HG02970 (cell line): ENCODE data around the gene CWC25.
"Not testable (repeated sequence)": the region's sequence is repeated elsewhere in the genome, so short reads cannot be mapped to it uniquely, and the experiment has no call there.

Source experiments
- ATAC-seq: cut with Tn5 transposase; IDR thresholded peaks from one replicate; pipeline ENCODE4 v1.9.1; 2021; ENCODE audit warnings: mild to moderate bottlenecking, moderate library complexity, moderate number of reproducible peaks; ENCODE audit not compliant: unreplicated experiment, low FRiP score

The CWC25 gene

GRCh38 chr17:38790148-38790707, 34.9 kb downstream of the CWC25 start:
- ATAC-seq, result not testable (repeated sequence)

GRCh38 chr17:38789185-38789584, 35.9 kb downstream of the CWC25 start:
- ATAC-seq, result no peak

- not testable (repeated sequence) for ATAC-seq
Measured at GRCh38 chr17:38787999-38788398, 37.1 kb downstream of the CWC25 start.

DNA sequence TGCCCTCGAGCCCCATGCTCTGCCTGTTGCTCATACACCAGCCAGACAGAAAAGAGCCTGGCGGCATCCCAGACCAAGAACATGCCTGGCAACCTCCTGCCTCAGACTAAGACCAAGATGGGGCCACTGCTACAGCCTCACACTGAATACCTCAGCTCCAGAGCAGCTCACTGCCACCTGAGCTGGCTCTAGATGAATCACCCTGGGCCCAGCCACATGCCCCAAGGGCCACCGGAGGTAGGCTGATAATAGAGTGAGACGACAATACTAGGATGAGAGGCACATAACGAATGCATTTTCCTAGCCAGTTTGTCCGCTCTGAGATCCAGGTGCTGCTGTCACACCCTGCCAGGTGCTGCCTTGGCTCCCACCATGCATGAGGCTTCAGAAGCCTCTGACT, 38.7 kb downstream of the CWC25 start:
- no peak for ATAC-seq

DNA sequence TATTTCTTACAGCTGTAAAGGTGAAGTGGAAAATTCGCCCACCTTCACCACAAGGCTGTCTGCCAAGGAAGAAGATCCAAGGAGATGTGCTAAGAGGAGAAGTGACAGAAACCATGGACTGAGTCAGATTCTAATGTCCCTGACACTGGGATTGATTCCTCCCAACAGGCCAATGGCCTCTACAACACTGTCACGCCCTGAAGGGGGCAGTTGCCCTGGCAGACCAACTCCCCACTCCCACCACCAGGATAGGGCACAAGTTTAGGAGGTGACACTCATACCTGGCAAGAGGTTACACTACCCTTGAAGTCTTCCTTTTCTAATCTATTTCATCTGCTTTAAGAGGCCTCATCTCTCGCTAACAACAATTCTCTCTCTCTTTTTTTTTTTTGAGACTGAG, 41.9 kb downstream of the CWC25 start:
- no peak for ATAC-seq

DNA sequence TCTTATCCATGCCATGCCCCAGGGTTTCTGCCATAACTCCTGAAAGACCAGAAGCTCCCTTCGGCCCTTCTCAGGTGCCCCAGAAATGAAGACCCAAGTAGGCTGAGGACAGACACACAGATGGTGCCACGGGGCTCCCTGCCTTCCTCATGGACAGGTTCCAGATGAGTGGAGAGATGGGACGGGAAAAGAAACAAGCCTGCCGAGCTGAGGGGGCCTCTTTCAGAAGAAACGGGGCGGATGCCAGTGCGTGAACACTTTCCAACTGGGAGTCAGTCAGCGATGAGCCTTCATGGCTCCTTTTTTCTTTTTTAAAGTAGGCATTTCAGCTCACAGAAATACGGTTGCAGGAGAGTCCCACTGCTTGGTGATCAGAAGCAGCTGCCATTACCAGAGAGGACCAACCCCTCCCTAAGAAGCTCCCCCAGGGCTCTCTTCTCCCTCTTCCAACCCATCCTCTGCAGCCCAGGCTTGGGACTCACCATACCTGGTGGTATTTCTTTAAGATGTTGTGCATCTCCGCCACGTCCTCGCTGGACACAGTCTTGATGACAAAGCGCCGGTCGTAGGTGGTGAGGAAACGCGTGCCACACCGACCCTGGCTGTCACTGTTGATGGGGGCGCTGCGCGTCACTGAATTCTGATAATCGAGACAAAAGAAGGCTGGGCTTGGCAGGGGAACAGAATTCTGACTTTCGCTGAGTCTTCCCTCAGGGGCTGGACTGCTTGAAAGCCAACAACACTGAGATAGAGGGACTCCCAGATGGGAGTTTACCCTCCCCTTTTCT, 45.0 kb downstream of the CWC25 start:
- no peak for ATAC-seq

DNA sequence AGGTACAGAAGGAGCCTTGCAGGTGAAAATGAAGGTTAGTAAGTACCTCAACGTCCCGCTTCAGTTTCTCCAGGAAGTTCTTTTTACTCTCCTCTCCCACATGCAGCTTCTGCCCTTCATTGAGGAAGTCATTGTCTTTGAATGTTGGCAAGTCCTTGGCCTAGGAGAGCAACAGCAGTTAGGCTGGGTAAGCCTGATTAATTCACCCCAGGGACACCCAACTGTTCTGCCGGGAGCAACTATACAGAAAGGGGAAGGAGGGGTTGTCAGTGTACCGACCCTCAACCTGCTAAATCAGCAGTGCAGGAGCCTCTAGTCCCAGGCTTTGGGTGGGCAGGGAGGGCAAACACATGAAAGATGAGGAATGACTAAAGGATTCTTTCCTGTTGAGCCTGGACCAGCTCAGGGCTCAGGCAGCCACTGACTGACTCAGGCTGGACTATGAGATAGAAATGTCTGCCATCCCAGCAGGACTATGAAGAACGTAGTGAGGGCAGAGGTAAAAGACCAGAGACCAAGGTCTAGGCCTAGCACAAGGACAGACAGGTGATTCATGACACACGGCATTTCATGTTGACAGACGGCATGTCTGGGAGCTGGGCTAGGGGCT, 47.4 kb downstream of the CWC25 start:
- ATAC-seq, result no peak

- ATAC-seq, result no peak
Measured at GRCh38 chr17:38773258-38773657, 51.9 kb downstream of the CWC25 start.

DNA sequence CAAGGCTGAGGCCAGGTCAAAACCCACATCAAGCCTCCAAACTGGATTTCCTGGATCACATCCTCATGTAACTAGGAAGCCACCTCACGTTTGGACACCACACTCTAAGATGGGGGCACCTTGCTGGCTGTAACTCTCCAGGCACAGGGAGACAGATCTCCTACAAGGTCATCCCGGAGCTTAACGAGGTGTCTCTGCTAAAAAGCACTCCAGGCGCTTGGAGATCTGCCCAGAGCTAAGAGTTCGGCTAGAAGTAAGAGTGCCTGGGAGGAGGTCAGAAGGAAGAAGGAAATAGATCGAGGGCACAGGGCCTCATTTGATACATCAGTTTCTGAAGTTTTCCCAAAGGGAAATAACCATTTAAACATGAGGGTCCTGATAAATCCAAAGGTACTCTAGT, 56.7 kb downstream of the CWC25 start:
- no peak for ATAC-seq

DNA sequence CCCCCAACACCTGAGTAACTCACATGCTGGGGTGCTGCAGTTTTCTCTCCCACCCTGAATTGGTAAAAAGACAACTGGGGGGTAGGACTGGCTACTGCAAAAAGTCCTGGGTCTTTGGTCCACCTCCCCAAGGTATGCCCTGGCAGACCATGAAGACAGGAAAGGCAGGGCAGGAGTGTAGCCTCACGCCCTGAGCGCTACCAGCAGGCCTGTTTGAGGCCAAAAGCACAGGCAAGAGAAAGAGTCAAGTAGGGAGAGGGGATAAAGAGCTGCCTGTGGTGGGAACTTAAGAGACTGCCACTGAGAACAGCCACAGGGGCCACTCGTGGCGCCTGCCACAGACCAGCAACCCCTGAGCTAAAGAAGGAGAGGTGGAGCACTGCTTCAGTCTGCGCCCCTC, 58.8 kb downstream of the CWC25 start:
- no peak for ATAC-seq

DNA sequence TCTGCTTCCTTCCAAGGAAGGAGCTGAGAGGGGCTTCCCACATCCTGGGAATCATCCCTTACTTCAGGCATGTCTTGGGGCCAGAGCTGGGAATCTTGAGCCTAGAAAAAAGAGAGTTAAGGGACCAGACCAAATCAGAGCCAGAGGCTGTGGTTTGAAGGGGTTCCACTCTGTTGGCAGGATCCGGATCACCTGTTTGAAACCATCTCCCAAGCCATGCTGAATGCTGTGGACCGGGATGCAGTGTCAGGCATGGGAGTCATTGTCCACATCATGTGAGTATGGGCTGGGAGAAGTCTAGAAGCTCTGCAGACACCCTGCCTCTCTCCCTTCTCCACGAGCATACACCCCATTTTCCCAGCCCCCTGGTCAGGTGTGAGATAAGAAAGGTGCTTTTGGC, 62.9 kb downstream of the CWC25 start:
- no peak for ATAC-seq

DNA sequence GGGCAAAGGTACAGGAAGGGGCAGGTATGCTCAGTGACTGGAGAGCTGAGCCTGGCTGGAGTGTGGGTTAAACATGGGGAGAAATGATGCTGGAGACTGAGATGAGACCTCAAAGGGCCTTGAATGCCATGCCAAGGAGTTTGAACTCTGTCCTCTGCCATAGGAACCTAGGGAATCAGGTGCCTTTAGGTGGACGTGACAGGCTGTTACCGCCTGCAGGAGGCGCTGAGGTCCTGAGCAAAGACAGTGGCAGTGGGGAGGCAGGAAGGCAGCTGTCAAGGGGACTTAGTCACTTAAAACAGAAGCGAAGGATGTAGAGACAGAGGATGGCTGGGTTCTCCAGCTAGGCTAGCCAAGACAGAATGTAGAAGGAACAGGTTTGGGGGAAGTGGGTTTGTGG, 63.5 kb downstream of the CWC25 start:
- ATAC-seq, result no peak

DNA sequence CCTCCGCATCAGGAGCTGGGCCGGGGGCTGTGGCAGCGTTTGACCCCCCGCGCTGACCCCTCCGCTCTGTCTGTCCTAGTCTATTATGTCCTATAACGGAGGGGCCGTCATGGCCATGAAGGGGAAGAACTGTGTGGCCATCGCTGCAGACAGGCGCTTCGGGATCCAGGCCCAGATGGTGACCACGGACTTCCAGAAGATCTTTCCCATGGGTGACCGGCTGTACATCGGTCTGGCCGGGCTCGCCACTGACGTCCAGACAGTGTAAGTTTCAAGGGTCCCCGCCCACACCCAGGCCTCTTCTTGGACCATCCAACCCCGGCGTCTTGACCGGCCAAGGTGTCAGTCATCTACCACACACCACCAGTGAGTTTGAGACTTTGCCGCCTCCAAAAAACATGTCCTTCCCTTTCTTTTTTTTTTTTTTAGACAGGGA, 72.0 kb downstream of the CWC25 start:
- no peak for ATAC-seq

DNA sequence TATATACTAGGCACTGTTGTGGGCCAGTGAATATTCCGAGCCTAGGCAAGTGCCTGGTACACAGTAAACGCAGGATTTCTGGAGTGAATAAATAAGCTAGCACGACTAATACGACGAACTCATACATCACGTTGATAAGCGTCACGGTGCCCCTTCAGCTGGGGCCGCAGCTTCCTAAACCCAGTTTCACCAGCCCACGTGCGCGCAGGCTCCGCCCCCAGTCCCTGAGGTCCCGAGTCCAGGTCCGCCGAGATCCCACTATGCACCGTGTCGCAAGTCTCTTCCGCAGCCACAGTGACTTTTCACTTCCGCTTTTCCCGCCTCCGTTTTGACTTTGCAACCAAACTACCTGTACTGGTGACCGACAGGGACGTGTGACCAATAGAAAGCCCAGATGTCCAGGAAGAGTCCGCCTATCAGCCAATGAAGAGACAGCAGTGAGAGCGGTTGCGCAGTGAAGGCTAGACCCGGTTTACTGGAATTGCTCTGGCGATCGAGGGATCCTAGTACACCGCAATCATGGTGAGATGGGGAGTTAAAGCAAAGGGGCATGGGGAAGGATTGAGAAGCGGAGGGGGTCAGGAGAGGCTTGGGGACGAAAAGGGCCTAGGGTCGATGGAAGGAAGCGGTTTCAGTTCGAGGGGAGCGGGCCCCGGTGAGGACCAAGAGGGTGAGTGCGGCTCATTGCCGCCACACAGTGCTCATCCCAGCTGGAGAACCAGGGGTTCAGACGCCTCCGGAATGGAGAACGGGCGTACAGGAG, 72.6 kb downstream of the CWC25 start, which contains the start of gene PSMB3:
Gene PSMB3 (plus strand): TSS at position 434 of the 763 bp plus-strand sequence. CDS start 86 bp downstream, at position 520.
- peak; percentile 81 for ATAC-seq

DNA sequence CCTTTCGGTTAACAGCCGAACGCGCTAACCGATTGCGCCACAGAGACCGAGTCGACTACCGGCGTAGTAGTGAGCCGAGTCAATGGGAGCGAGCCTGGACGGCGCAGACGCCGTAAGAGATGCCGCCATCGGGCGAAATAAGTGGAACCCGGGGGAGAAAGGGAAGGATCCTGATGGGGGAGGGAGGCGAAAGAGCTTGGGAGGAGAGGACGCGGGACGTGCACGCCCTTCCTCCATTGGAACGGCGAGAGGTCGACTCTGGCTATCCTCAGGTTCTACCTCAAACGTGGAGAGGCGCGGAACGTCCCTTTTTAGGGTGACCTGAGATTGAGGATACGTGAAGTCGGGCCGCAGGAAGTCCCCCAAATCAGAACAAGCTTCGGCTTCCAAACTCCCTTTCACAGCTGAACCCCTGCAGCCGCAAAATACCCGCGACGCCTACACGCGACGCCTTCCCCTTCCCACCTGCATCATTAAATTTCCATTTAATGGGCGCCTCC, 73.3 kb downstream of the CWC25 start:
- ATAC-seq, result peak; percentile 31

GRCh38 chr17:38751144-38751807, 73.8 kb downstream of the CWC25 start:
- ATAC-seq, result no peak
